CD8-positive, alpha-beta memory T cell (primary cell): Measurements from ENCODE around the gene DNAH2. TPM values are rescaled to one million over a fixed set of nuclear protein-coding genes. Genes with fewer than 3 reads are reported as not detected.

Experiments used
- CTCF ChIA-PET: fragments of 350-600 bp; sonication (Branson Sonifier 250); formaldehyde crosslinking; loops from one replicate; lab custom pipeline; 2021; ENCODE audit warnings: antibody characterized with exemption; lab: Charles Lee
- POLR2A ChIA-PET: fragments of 350-600 bp; sonication (Branson Sonifier 250); formaldehyde crosslinking; loops from one replicate; lab custom pipeline; 2021; ENCODE audit warnings: antibody characterized with exemption; lab: Charles Lee
- DNase-seq, 5 donors: peaks; one replicate each; pipeline versions ENCODE4 v3.0.0 to v3.0.0-alpha.2; 2020 to 2022; ENCODE audit warnings: mixed read lengths in 1 of 5
- H3K27ac ChIP-seq: one replicate; pipeline ENCODE4 v1.7.0; 2013; ENCODE audit warnings: low read depth, mild to moderate bottlenecking, low read length, moderate library complexity
- H3K27me3 ChIP-seq: 2 replicates; pipeline ENCODE4 v1.7.0; 2013; ENCODE audit warnings: low read length, mild to moderate bottlenecking; ENCODE audit not compliant: insufficient read depth, poor library complexity, severe bottlenecking
- H3K36me3 ChIP-seq: 2 replicates; pipeline ENCODE4 v1.7.0; 2013; ENCODE audit warnings: mild to moderate bottlenecking, low read length, moderate library complexity; ENCODE audit not compliant: insufficient read depth
- H3K4me1 ChIP-seq: 2 replicates; pipeline ENCODE4 v1.7.0; 2013; ENCODE audit warnings: mild to moderate bottlenecking, low read length, moderate library complexity; ENCODE audit not compliant: insufficient read depth
- H3K4me3 ChIP-seq: 2 replicates; pipeline ENCODE4 v1.7.0; 2013; ENCODE audit warnings: mild to moderate bottlenecking, low read length
- H3K9me3 ChIP-seq: 2 replicates; pipeline ENCODE4 v1.7.0; 2013; ENCODE audit warnings: mild to moderate bottlenecking, low read length
- H3K27ac Mint-ChIP-seq, 8 donors: one replicate each; pipeline ENCODE4 v1.8.0; 2020 to 2021; ENCODE audit warnings: mixed read lengths in 8 of 8, mild to moderate bottlenecking in 6 of 8, inconsistent platforms in 3 of 8, moderate library complexity in 3 of 8
- H3K27me3 Mint-ChIP-seq, 2 donors: one replicate each; pipeline ENCODE4 v1.8.0; 2020 to 2021; ENCODE audit warnings: mixed read lengths in 2 of 2, mild to moderate bottlenecking in 1 of 2, moderate library complexity in 1 of 2
- H3K36me3 Mint-ChIP-seq, 3 donors: one replicate each; pipeline ENCODE4 v1.8.0; 2020 to 2021; ENCODE audit warnings: mixed read lengths in 3 of 3, inconsistent platforms in 1 of 3, mild to moderate bottlenecking in 1 of 3
- H3K4me1 Mint-ChIP-seq, 3 donors: one replicate each; pipeline ENCODE4 v1.8.0; 2020 to 2021; ENCODE audit warnings: mixed read lengths in 3 of 3, inconsistent platforms in 1 of 3, mild to moderate bottlenecking in 1 of 3
- H3K4me3 Mint-ChIP-seq, 7 donors: one replicate each; pipeline ENCODE4 v1.8.0; 2020 to 2021; ENCODE audit warnings: mixed read lengths in 7 of 7, mild to moderate bottlenecking in 6 of 7, moderate library complexity in 4 of 7, inconsistent platforms in 2 of 7
- H3K9me3 Mint-ChIP-seq, 5 donors: one replicate each; pipeline ENCODE4 v1.8.0; 2020 to 2022; ENCODE audit warnings: mixed read lengths in 5 of 5, mild to moderate bottlenecking in 3 of 5, moderate library complexity in 2 of 5, inconsistent platforms in 1 of 5
- polyA plus RNA-seq: library from polyadenylated mRNA; unstranded; fragments of 300-500 nt; fragmentation: Illumina TruSeq; gene quantifications from one replicate; pipeline ENCODE4 v1.2.3, GENCODE V29; 2021
- total RNA-seq, 2 experiments: library from RNA; stranded (reverse); gene quantifications; one replicate each; pipeline ENCODE4 v1.2.3, GENCODE V29; 2021

Gene DNAH2
- total and polyA plus RNA-seq, 3 experiments from 2014 or later: not detected

GRCh38 chr17:7775051-7775450, 57.5 kb downstream of the DNAH2 start:
- H3K4me3 Mint-ChIP-seq: no peak overlapping the region
- H3K9me3 ChIP-seq: no peaks in the 10 kb centered on the region
- no peaks in the 10 kb centered on the region for H3K4me1 Mint-ChIP-seq
- ChIA-PET POLR2A (no interaction called here), CTCF (no interaction called here)
- no peaks in the 10 kb centered on the region for H3K4me1 ChIP-seq
- no peak overlapping the region for H3K27ac Mint-ChIP-seq
- H3K4me3 ChIP-seq: no peak overlapping the region
- H3K27me3 Mint-ChIP-seq: peaks cover 33 to 62% of the 10 kb centered on the region in 2 donors
- H3K27ac ChIP-seq: no peak overlapping the region
- H3K36me3 Mint-ChIP-seq: no peaks in the 10 kb centered on the region
- DNase-seq: no peak
- no peaks in the 10 kb centered on the region for H3K27me3 ChIP-seq
- H3K36me3 ChIP-seq: no peaks in the 10 kb centered on the region
- H3K9me3 Mint-ChIP-seq: no peaks in the 10 kb centered on the region

GRCh38 chr17:7777017-7777416, 59.5 kb downstream of the DNAH2 start:
- no peaks in the 10 kb centered on the region for H3K4me1 Mint-ChIP-seq
- H3K4me3 Mint-ChIP-seq: peak overlapping the region in 1 of 7 donors; percentile 59
- ChIA-PET POLR2A (interaction anchor here (0.7 kb wide), 1 partner anchor 353 kb away, joined by 7 read pairs; no protein-coding TSS in a partner anchor), CTCF (interaction anchor here (1.0 kb wide), 1 partner anchor 213 kb away, joined by 3 read pairs; no protein-coding TSS in a partner anchor)
- Histone ChIP-seq H3K27me3 (no peaks in the 10 kb centered on the region), H3K36me3 (no peaks in the 10 kb centered on the region), H3K4me3 (no peak overlapping the region), H3K27ac (no peak overlapping the region), H3K4me1 (no peaks in the 10 kb centered on the region), H3K9me3 (no peaks in the 10 kb centered on the region)
- no peak overlapping the region for H3K27ac Mint-ChIP-seq
- no peaks in the 10 kb centered on the region for H3K36me3 Mint-ChIP-seq
- no peak for DNase-seq
- peaks cover 26 to 49% of the 10 kb centered on the region in 2 donors for H3K27me3 Mint-ChIP-seq
- H3K9me3 Mint-ChIP-seq: no peaks in the 10 kb centered on the region

GRCh38 chr17:7780736-7781135, 63.2 kb downstream of the DNAH2 start:
- POLR2A ChIA-PET: no interaction called here
- no peaks in the 10 kb centered on the region for H3K27me3 ChIP-seq
- no peaks in the 10 kb centered on the region for H3K36me3 ChIP-seq
- no peak overlapping the region for H3K27ac Mint-ChIP-seq
- no peaks in the 10 kb centered on the region for H3K9me3 Mint-ChIP-seq
- H3K9me3 ChIP-seq: no peaks in the 10 kb centered on the region
- no peak overlapping the region for H3K4me3 Mint-ChIP-seq
- H3K27ac ChIP-seq: no peak overlapping the region
- H3K4me1 Mint-ChIP-seq: no peaks in the 10 kb centered on the region
- CTCF ChIA-PET: no interaction called here
- H3K27me3 Mint-ChIP-seq: peaks cover 14 to 24% of the 10 kb centered on the region in 2 donors
- DNase-seq: no peak
- no peaks in the 10 kb centered on the region for H3K4me1 ChIP-seq
- H3K36me3 Mint-ChIP-seq: no peaks in the 10 kb centered on the region
- H3K4me3 ChIP-seq: no peak overlapping the region

- H3K27ac Mint-ChIP-seq: no peak overlapping the region
- H3K36me3 Mint-ChIP-seq: no peaks in the 10 kb centered on the region
- H3K9me3 ChIP-seq: no peaks in the 10 kb centered on the region
- no peaks in the 10 kb centered on the region for H3K4me1 ChIP-seq
- no peaks in the 10 kb centered on the region for H3K36me3 ChIP-seq
- POLR2A ChIA-PET: no interaction called here
- H3K4me1 Mint-ChIP-seq: no peaks in the 10 kb centered on the region
- H3K27ac ChIP-seq: no peak overlapping the region
- H3K4me3 Mint-ChIP-seq: no peak overlapping the region
- H3K27me3 ChIP-seq: no peaks in the 10 kb centered on the region
- no peak for DNase-seq
- CTCF ChIA-PET: no interaction called here
- no peaks in the 10 kb centered on the region for H3K9me3 Mint-ChIP-seq
- H3K4me3 ChIP-seq: no peak overlapping the region
- peaks cover 8 to 20% of the 10 kb centered on the region in 2 donors for H3K27me3 Mint-ChIP-seq
These were observed 63.9 kb downstream of the DNAH2 start for GRCh38 chr17:7781429-7781828.

- Mint-ChIP-seq H3K27ac (no peak overlapping the region), H3K36me3 (no peaks in the 10 kb centered on the region), H3K27me3 (peaks cover 4 to 18% of the 10 kb centered on the region in 2 donors), H3K9me3 (no peaks in the 10 kb centered on the region), H3K4me3 (no peak overlapping the region), H3K4me1 (no peaks in the 10 kb centered on the region)
- DNase-seq: no peak
- Histone ChIP-seq H3K27me3 (no peaks in the 10 kb centered on the region), H3K9me3 (no peaks in the 10 kb centered on the region), H3K4me3 (no peak overlapping the region), H3K4me1 (no peaks in the 10 kb centered on the region), H3K27ac (no peak overlapping the region), H3K36me3 (no peaks in the 10 kb centered on the region)
- ChIA-PET POLR2A (no interaction called here), CTCF (no interaction called here)
These were observed 64.7 kb downstream of the DNAH2 start for GRCh38 chr17:7782240-7782639.

- Mint-ChIP-seq H3K4me3 (no peak overlapping the region), H3K27me3 (peaks cover 6% of the 10 kb centered on the region in 2 donors), H3K27ac (no peak overlapping the region), H3K4me1 (no peaks in the 10 kb centered on the region), H3K36me3 (no peaks in the 10 kb centered on the region), H3K9me3 (no peaks in the 10 kb centered on the region)
- CTCF ChIA-PET: no interaction called here
- no peaks in the 10 kb centered on the region for H3K4me1 ChIP-seq
- no peak overlapping the region for H3K4me3 ChIP-seq
- DNase-seq: no peak
- no peaks in the 10 kb centered on the region for H3K36me3 ChIP-seq
- POLR2A ChIA-PET: no interaction called here
- H3K9me3 ChIP-seq: no peaks in the 10 kb centered on the region
- no peaks in the 10 kb centered on the region for H3K27me3 ChIP-seq
- no peak overlapping the region for H3K27ac ChIP-seq
These were observed 69.3 kb downstream of the DNAH2 start for GRCh38 chr17:7786866-7787265.

GRCh38 chr17:7789131-7789530, 71.6 kb downstream of the DNAH2 start:
- no peaks in the 10 kb centered on the region for H3K9me3 ChIP-seq
- H3K36me3 ChIP-seq: no peaks in the 10 kb centered on the region
- Mint-ChIP-seq H3K36me3 (no peaks in the 10 kb centered on the region), H3K4me3 (no peak overlapping the region), H3K9me3 (no peaks in the 10 kb centered on the region), H3K27me3 (peaks cover 3% of the 10 kb centered on the region in 2 donors), H3K27ac (no peak overlapping the region), H3K4me1 (no peaks in the 10 kb centered on the region)
- no peaks in the 10 kb centered on the region for H3K4me1 ChIP-seq
- POLR2A ChIA-PET: no interaction called here
- H3K27me3 ChIP-seq: no peaks in the 10 kb centered on the region
- H3K4me3 ChIP-seq: no peak overlapping the region
- CTCF ChIA-PET: no interaction called here
- no peak overlapping the region for H3K27ac ChIP-seq
- no peak for DNase-seq

- POLR2A ChIA-PET: no interaction called here
- Histone ChIP-seq H3K9me3 (no peaks in the 10 kb centered on the region), H3K36me3 (no peaks in the 10 kb centered on the region), H3K27me3 (no peaks in the 10 kb centered on the region), H3K4me1 (no peaks in the 10 kb centered on the region), H3K27ac (no peak overlapping the region), H3K4me3 (no peak overlapping the region)
- CTCF ChIA-PET: no interaction called here
- no peaks in the 10 kb centered on the region for H3K9me3 Mint-ChIP-seq
- H3K4me1 Mint-ChIP-seq: no peaks in the 10 kb centered on the region
- H3K36me3 Mint-ChIP-seq: no peaks in the 10 kb centered on the region
- H3K4me3 Mint-ChIP-seq: no peak overlapping the region
- H3K27ac Mint-ChIP-seq: no peak overlapping the region
- H3K27me3 Mint-ChIP-seq: peaks cover 3% of the 10 kb centered on the region in 2 donors
- no peak for DNase-seq
These were observed 72.6 kb downstream of the DNAH2 start for GRCh38 chr17:7790150-7790549.

GRCh38 chr17:7792611-7793010, 75.1 kb downstream of the DNAH2 start:
- Histone ChIP-seq H3K9me3 (no peaks in the 10 kb centered on the region), H3K36me3 (no peaks in the 10 kb centered on the region), H3K27ac (no peak overlapping the region), H3K27me3 (no peaks in the 10 kb centered on the region), H3K4me3 (no peak overlapping the region), H3K4me1 (no peaks in the 10 kb centered on the region)
- no peaks in the 10 kb centered on the region for H3K4me1 Mint-ChIP-seq
- peaks cover 6 to 7% of the 10 kb centered on the region in 2 donors for H3K27me3 Mint-ChIP-seq
- POLR2A ChIA-PET: no interaction called here
- H3K9me3 Mint-ChIP-seq: no peaks in the 10 kb centered on the region
- CTCF ChIA-PET: no interaction called here
- no peak overlapping the region for H3K4me3 Mint-ChIP-seq
- H3K27ac Mint-ChIP-seq: no peak overlapping the region
- H3K36me3 Mint-ChIP-seq: no peaks in the 10 kb centered on the region
- no peak for DNase-seq
